K562 (cell line): ENCODE measurements around the gene CCL16. TPM values are rescaled to one million over a fixed set of nuclear protein-coding genes. Genes with fewer than 3 reads are reported as not detected.

ENCODE experiments used
- ATAC-seq: fragments of 200-7000 bp; cut with Tn5 transposase; 3 replicates; pipeline ENCODE4 v1.9.1; 2020; ENCODE audit warnings: moderate library complexity
- BruUV-seq: library from RNA; stranded (reverse); fragments of 400-500 nt; replicated peaks from 2 replicates; lab custom pipeline; 2021; lab: Mats Ljungman, UMichigan
- CTCF ChIA-PET: fragments of 300-600 bp; formaldehyde crosslinking; extraction: SDS; loops from one replicate; lab custom pipeline; 2021; ENCODE audit warnings: low intra/inter-chr PET ratio; lab: Yijun Ruan, JAX
- POLR2A ChIA-PET: fragments of 300-600, 350-650 bp; sonication (Branson Sonifier 250); formaldehyde crosslinking; extraction: SDS; loops from one replicate; lab custom pipeline; 2021; ENCODE audit warnings: antibody characterized with exemption, inconsistent platforms; lab: Yijun Ruan, JAX
- DNase-seq, 4 experiments: peaks; one replicate each; pipeline versions ENCODE4 v3.0.0 to v3.0.0-alpha.2; 2011 to 2018; ENCODE audit warnings: low spot score in 3 of 4, mixed read lengths in 3 of 4; ENCODE audit errors: extremely low read depth in 1 of 4
- FAIRE-seq: peaks from 2 replicates; lab custom pipeline; 2011; peaks lifted over from hg19 to GRCh38; lab: Jason Lieb, UNC
- H2AFZ ChIP-seq: 2 replicates; pipeline ENCODE4 v1.6.0; 2011; ENCODE audit warnings: low read depth, low read length, control low read depth, inconsistent platforms
- H3K27ac ChIP-seq: fragments of 200-600 bp; 3 replicates; pipeline ENCODE4 v1.8.0; 2011; ENCODE audit warnings: low read depth, mild to moderate bottlenecking, control low read depth, inconsistent platforms, low read length, moderate library complexity, mixed read lengths; ENCODE audit errors: extremely low read depth
- H3K27me3 ChIP-seq, 2 experiments: fragments of 300-600 bp in 1 of 2; 2 replicates in 1 of 2; 3 replicates in 1 of 2; pipeline versions ENCODE4 v1.6.0 to v1.8.0; 2011; ENCODE audit warnings: inconsistent platforms in 2 of 2, low read length in 2 of 2, mild to moderate bottlenecking in 1 of 2, mixed read lengths in 1 of 2, moderate library complexity in 1 of 2; ENCODE audit not compliant: control insufficient read depth in 2 of 2, insufficient read depth in 2 of 2
- H3K36me3 ChIP-seq: fragments of 300-600 bp; 3 replicates; pipeline ENCODE4 v1.8.0; 2011; ENCODE audit warnings: mild to moderate bottlenecking, low read length, inconsistent platforms; ENCODE audit not compliant: control insufficient read depth, insufficient read depth
- H3K4me1 ChIP-seq, 2 experiments: fragments of 200-600 bp in 1 of 2; replicated peaks in 1 of 2; 2 replicates in 1 of 2; 3 replicates in 1 of 2; pipeline versions ENCODE4 v1.5.1 to v1.8.0; 2011; ENCODE audit warnings: inconsistent platforms in 2 of 2, low read length in 2 of 2, mild to moderate bottlenecking in 1 of 2, mixed read lengths in 1 of 2, moderate library complexity in 1 of 2; ENCODE audit not compliant: control insufficient read depth in 2 of 2, insufficient read depth in 2 of 2
- H3K4me2 ChIP-seq: 2 replicates; pipeline ENCODE4 v1.6.1; 2011; ENCODE audit warnings: low read length, control low read depth, inconsistent platforms, mixed read lengths; ENCODE audit not compliant: insufficient read depth
- H3K4me3 ChIP-seq: fragments of 200-600 bp; sonication (generic), shearing (Covaris generic); 2 replicates; pipeline ENCODE4 v1.5.1; 2016; ENCODE audit warnings: control low read depth, inconsistent platforms
- H3K79me2 ChIP-seq: fragments of 200-600 bp; 3 replicates; pipeline ENCODE4 v1.8.0; 2011; ENCODE audit warnings: low read length, inconsistent platforms; ENCODE audit not compliant: control insufficient read depth, insufficient read depth
- H3K9ac ChIP-seq, 2 experiments: 2 replicates each; pipeline versions ENCODE4 v1.6.0 to v1.6.1; 2011; ENCODE audit warnings: low read depth in 2 of 2, low read length in 2 of 2, control low read depth in 1 of 2, inconsistent platforms in 1 of 2, mild to moderate bottlenecking in 1 of 2, mixed read lengths in 1 of 2; ENCODE audit not compliant: insufficient read depth in 1 of 2
- H3K9me1 ChIP-seq: one replicate; pipeline ENCODE4 v1.6.0; 2011; ENCODE audit warnings: inconsistent platforms, mild to moderate bottlenecking, low read length, moderate library complexity; ENCODE audit not compliant: control insufficient read depth, insufficient read depth
- H3K9me3 ChIP-seq: replicated peaks from 2 replicates; pipeline ENCODE4 v1.5.1; 2011; ENCODE audit warnings: low read depth, low read length, inconsistent platforms; ENCODE audit not compliant: control insufficient read depth, insufficient read depth
- H4K20me1 ChIP-seq: replicated peaks from 2 replicates; pipeline ENCODE4 v1.6.1; 2011; ENCODE audit warnings: low read length, inconsistent platforms, mixed read lengths; ENCODE audit not compliant: control insufficient read depth, insufficient read depth
- CTBP1 ChIP-seq: fragments of 450-650 bp; IDR thresholded peaks from 2 replicates; pipeline ENCODE4 v1.6.1; 2016; ENCODE audit warnings: borderline replicate concordance
- DEAF1 ChIP-seq: fragments of 450-650 bp; formaldehyde crosslinking; IDR thresholded peaks from 2 replicates; pipeline ENCODE4 v1.4.0; 2020; ENCODE audit warnings: mild to moderate bottlenecking, moderate library complexity
- DLX4 ChIP-seq: fragments of 250-450 bp; sonication (Bioruptor Pico); IDR thresholded peaks from 2 replicates; pipeline ENCODE4 v1.6.1; 2021; ENCODE audit warnings: mild to moderate bottlenecking
- MBD1 ChIP-seq: fragments of 250-450 bp; sonication (Bioruptor Pico); IDR thresholded peaks from 2 replicates; pipeline ENCODE4 v1.8.0; 2022; ENCODE audit warnings: inconsistent platforms
- RFX1 ChIP-seq: fragments of 450-650 bp; IDR thresholded peaks from 2 replicates; pipeline ENCODE4 v1.6.1; 2016; ENCODE audit warnings: mild to moderate bottlenecking, moderate library complexity
- THRA ChIP-seq: fragments of 450-650 bp; IDR thresholded peaks from 2 replicates; pipeline ENCODE4 v1.6.1; 2017; ENCODE audit warnings: mild to moderate bottlenecking, moderate library complexity
- ZBTB7A ChIP-seq: IDR thresholded peaks from 2 replicates; pipeline ENCODE4 v1.6.1; 2011; ENCODE audit warnings: low read depth, mild to moderate bottlenecking, low read length, moderate library complexity, borderline replicate concordance; ENCODE audit not compliant: control insufficient read depth
- ZFP30 ChIP-seq: fragments of 250-450 bp; sonication (Bioruptor Pico); IDR thresholded peaks from 2 replicates; pipeline ENCODE4 v1.8.0; 2022; ENCODE audit warnings: moderate library complexity, mild to moderate bottlenecking, inconsistent platforms, borderline replicate concordance
- ZNF3 ChIP-seq: fragments of 250-450 bp; sonication (Bioruptor Pico); IDR thresholded peaks from 2 replicates; pipeline ENCODE4 v1.5.0; 2021; ENCODE audit warnings: mild to moderate bottlenecking, moderate library complexity
- ZNF551 ChIP-seq: fragments of 250-450 bp; sonication (Bioruptor Pico); IDR thresholded peaks from 2 replicates; pipeline ENCODE4 v1.5.0; 2021; ENCODE audit warnings: mild to moderate bottlenecking, moderate library complexity
- WGBS: fragments of 100-300 bp; shearing (Covaris generic); methylation state at CpG from one replicate; pipeline ENCODE4 v1.1.6; 2016; ENCODE audit warnings: low coverage, mixed read lengths; ENCODE audit not compliant: insufficient coverage; ENCODE audit errors: missing lambda C conversion rate; 5-methylcytosine and 5-hydroxymethylcytosine counted together
- in situ Hi-C: fragments of 300-500 bp; cut with MboI; formaldehyde crosslinking; loops from 4 replicates; pipeline ENCODE4 v1.15.0; 2018; ENCODE audit warnings: inconsistent platforms, mixed read lengths
- intact Hi-C: fragments of 100-400 bp; cut with micrococcal nuclease; formaldehyde crosslinking; loops from 2 replicates; pipeline ENCODE4 v1.14.2; 2022
- polyA plus RNA-seq, 8 experiments: library from polyadenylated mRNA; depleted of rRNA in 4 of 8; stranded (reverse) in 5 of 8; unstranded in 3 of 8; fragments of >200 nt; fragmentation: Nextera tagmentation in 2 of 8; fragmentation: Illumina TruSeq in 1 of 8; extraction: Ambion mirVana in 2 of 8; extraction: Trizol in 1 of 8; gene quantifications; 2 replicates each; pipeline versions ENCODE4 v1.2.1 to v1.2.3, GENCODE V29; 2011 to 2014; ENCODE audit warnings: inconsistent platforms in 1 of 8, missing spikeins in 1 of 8
- total RNA-seq, 7 experiments: library from RNA; depleted of rRNA in 6 of 7; stranded (reverse); fragments of >200 nt in 6 of 7; fragmentation: Illumina TruSeq in 2 of 7; extraction: Trizol in 2 of 7; gene quantifications; 2 replicates each; pipeline versions ENCODE4 v1.2.1 to v1.2.3, GENCODE V29; 2011 to 2021; ENCODE audit warnings: low replicate concordance in 1 of 7

CCL16 gene
- total and polyA plus RNA-seq, 9 of the 15 experiments (the other 6 are each of a cell fraction or from before 2014, with no cell fraction given) = not detected

- no peak overlapping the region for H2AFZ ChIP-seq
- no peak for TF ChIP-seq ZFP30 (CRISPR knock-in tag)
- no peak for TF ChIP-seq THRA
- no peak for TF ChIP-seq CTBP1
- no peak for TF ChIP-seq DEAF1
- no peak for TF ChIP-seq RFX1
- no peak for TF ChIP-seq ZNF3 (CRISPR knock-in tag)
- TF ChIP-seq MBD1 (CRISPR knock-in tag) = no peak
- no peak for TF ChIP-seq ZNF551 (CRISPR knock-in tag)
- no peak for TF ChIP-seq ZBTB7A
- no peak for TF ChIP-seq DLX4 (CRISPR knock-in tag)
- intact Hi-C loops = no loop called here
Observed at GRCh38 chr17:35972535-35972934, 8.8 kb downstream of the CCL16 start.

More at GRCh38 chr17:35972535-35972934, 8.8 kb downstream of the CCL16 start:
- ChIA-PET POLR2A (interaction anchor here (1.2 kb wide), 1 partner anchor 87 kb away, joined by 3 read pairs; no protein-coding TSS in a partner anchor), CTCF (interaction anchor here (1.5 kb wide), 1 partner anchor 176 kb away, joined by 3 read pairs; no protein-coding TSS in a partner anchor)
- Histone ChIP-seq H3K4me3 (no peak overlapping the region), H4K20me1 (no peaks in the 10 kb centered on the region), H3K27ac (no peak overlapping the region), H3K9me3 (no peaks in the 10 kb centered on the region), H3K36me3 (no peaks in the 10 kb centered on the region), H3K79me2 (no peaks in the 10 kb centered on the region), H3K9me1 (no peaks in the 10 kb centered on the region), H3K4me2 (no peak overlapping the region), H3K9ac (no peak overlapping the region), H3K27me3 (peaks cover 2 to 7% of the 10 kb centered on the region in 2 experiments; a peak in 3 of 5 replicates), H3K4me1 (no peaks in the 10 kb centered on the region)
- FAIRE-seq (no peak), DNase-seq (no peak), ATAC-seq (no peak)
- WGBS = 7% methylated on average over 6 of the region's 6 CpGs
- no TSS peak for BruUV-seq
- in situ Hi-C loops = loop anchor here (5.0 to 25.0 kb wide), 2 partner anchors 165 to 515 kb away; partner anchors contain the start of gene ZNHIT3
